ENCODE results near the gene ACSS1. TPM values are rescaled to one million over a fixed set of nuclear protein-coding genes. Genes with fewer than 3 reads are reported as not detected.

The ACSS1 gene
- total RNA-seq, 1 donor from 2014 or later = 3.7 TPM

DNA sequence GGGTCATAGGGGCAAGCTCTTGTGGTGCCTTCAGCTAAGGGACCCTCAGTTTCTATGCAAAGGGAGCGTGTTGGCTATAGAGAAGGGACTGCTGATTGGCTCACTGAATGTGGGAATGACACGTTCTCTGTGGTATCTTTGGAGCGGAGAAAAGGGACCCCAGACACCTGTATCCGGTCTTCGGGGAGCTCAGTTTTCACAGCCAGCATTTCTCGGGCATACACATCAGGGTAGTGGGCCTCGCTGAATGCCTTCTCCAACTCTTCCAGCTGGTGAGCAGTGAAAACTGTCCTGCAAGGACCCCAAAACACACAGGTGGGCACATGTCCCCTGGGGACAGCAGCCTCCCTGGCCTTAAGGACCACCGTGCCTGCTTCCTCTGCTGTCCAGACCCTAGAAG is 20.7 kb upstream of the ACSS1 start:
- no peak for DNase-seq

DNA sequence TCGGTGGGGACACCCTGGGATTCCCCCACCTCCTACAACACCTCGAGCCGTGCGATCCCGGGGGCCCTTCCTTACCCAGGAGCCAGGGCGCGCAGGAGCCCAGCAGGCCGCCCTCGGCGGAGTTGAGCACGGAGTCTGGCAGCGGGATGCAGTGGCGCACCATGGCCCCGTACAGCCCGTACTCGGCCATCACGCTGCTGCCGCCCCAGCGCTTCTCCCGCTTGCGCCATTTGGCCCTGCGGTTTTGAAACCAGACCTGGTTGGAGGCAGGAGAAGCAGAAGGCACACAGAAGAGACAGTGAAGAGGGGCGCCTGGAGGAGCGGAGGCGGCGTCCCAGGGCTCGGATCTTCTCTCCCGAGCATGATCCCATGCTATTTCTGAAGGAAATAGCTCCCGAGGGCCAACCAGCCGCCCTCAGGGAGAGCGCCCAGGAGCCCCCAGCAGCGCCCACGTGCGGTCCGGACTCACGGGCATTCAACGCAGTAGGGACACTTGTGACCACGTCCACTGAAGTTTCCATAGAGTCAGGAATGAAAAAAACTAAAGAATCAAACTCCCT is 19.8 kb upstream of the ACSS1 start:
- DNase-seq = no peak

DNA sequence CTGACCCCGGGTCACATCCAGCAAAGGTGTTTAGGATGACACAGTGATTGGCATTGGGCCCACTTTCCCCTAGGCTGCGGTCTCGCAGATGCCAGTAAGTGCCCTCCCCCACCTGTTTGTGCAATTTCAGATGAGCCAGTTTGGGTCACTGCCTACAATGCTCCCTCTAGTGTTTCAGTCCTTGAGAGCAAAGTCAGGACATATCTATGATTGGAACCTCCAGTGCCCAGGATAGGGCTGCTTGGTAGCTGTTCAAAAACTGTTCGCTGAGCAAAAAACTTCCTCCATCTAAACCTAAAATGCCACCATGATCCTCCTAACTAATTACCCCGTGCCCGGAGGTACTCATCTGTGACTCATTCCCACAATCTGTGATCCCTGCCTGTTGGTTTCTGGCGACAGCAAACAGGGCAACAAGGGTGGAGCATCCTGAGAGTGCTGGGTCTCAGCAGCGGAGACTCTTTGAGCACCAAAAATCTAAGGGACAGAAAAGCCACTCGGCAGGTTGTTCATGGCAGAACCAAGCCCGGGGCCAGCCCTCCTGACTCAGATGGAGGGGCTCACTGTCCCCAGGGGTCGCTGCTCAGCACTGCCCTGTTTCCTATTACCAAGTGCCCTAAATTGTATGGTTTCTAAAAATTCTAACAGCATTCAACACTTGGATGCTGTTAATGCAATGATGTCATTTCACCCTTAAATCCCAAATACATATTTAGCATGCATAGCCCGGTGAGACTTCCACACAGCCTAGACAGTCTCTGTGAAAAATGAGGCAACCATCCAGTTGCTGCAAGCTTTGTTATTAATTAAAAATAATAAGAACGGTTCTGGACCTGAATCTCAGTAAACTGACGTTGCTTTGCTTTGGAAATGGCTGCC is 19.0 kb upstream of the ACSS1 start:
- DNase-seq = no peak

DNA sequence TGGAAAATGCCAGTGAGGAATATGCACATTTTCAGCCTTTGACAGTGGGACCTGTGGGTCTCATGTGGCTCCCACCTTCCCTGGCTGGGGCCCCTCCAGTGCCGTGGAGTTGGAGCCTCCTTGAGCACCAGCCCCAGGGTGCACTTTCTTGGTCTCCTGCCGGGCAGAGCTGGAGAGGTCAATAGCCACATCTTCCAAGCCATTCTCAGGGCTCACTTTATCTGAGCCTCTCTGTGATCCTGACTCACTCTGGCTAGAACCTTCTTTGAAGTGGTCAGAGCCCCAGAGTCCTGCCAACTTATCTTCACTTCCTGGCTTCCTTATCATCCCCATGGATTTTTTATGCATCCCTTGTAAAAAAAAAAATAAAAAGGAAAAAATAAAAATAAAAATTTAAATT is 18.3 kb upstream of the ACSS1 start:
- DNase-seq = no peak

DNA sequence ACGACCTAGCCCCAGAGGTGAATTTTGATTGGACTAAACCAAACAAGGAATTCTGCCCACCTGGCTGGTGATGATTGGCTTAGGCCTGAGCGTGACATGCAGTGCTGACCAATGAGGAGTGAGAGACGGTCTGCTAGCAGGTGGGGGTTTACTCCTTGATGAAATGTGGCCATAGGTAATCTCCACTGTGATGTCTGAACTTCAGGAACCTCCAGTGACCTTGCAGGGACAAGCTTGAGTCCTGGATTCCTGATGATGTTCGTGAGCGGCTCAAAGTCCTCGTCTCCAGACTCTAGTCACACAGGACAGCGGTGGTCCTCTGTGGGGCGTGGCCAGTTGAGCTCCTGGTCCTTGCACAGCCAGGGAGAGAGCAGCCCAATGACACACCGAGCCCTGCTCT is 15.6 kb upstream of the ACSS1 start:
- DNase-seq = no peak

DNA sequence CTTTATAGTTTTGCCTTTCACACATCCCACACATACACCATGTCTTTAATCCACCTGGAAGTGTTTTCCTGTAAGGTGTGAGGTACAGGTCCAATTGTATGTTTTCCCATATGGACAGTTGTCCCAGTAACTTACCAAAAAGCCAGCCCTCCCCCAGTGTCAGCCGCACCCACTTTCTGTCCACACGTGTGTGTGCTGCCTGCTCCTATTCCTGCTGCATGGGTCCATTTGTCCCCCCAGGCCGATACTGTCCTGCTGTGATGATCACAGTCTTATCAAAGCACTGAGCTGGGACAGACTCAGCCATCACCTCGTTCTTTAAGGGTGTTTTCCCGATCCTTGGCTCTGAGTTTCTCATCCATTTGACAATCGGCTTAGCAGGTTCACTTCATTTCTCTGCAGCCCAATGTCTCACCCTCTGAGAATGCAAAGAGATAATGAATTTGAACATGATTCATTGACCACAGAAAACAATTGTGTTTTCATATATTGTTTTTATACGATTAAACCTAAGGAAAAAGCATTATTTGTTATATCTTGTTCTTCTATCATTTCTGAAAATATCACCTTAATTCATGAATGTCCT is 14.4 kb upstream of the ACSS1 start:
- no peak for DNase-seq

DNA sequence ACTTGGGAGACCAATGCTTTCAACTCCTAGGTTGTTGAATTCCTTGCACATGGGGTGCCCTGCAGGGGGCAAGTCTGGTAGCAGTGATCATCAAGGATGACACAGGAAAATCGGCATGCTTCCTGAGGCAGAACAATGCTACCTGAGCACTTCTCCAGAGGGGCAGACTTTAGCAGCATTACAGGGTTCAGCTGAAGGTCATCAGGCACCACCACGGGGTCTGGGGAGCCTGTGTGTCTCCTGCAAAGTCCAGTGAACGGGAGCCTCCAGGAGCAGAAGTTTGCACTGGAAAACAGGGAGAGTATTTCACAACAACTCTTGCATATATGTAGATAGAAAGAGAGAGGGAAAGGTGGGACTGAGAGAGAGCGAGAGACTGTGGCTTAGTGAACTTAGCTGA is 13.8 kb upstream of the ACSS1 start:
- DNase-seq = no peak

DNA sequence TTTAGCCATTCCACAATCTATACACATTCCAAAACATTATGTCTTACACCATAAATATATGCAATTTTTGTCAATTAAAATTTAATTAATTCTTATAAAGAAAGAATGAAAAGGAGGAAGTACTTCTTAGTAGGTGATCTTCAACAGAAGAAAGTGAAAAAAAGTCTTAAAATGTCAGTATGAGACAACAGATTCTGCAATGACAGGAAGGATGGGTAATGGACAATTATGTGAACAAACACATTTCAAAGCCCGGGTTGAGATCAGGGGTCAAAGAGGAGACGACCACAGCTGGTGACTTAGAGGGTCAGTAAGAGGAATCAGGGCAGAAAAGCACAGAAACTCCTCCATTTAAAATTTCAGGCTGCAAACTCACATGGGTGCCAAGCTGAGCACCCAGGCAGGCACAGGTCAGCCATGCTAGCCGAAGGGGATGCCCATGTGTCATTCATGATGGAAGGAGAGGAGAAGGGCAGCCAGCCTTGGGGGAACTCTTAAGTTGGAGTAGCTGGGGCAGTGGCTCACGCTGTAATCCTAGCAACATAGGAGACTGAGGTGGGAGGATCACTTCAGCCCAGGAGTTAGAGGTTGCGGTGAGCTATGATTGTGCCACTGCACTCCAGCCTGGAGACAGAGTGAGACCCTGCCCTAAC is 13.0 kb upstream of the ACSS1 start:
- no peak for DNase-seq

DNA sequence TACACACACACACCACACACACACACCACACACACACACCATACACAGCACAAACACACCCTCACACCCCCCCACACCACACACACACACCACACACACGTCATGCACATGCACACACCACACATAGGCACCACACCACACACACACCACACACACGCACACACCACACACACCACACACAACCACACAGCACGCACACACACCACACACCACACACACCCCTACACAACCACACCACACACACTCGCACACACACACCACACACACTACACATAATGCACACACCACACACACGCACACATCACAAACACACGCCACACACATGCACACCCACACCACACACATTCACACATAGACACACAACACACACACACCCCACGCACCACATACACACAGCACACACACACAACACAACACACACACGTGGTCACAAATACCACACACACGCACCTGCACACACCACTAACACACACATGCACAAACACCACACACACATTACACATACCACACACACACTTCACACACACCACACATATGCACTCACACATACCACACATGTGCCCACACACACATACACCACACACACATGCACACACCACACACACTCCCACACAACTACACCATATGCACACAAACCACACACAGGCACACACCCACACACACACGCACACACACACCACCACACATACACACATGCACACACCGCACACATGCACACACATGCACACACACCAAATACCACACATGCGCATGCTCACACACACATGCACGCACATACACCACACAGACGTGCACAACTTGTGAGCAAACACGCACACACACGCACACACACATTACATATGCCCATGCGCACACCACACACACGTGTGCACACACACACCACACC is 9.4 kb upstream of the ACSS1 start:
- DNase-seq = no peak

DNA sequence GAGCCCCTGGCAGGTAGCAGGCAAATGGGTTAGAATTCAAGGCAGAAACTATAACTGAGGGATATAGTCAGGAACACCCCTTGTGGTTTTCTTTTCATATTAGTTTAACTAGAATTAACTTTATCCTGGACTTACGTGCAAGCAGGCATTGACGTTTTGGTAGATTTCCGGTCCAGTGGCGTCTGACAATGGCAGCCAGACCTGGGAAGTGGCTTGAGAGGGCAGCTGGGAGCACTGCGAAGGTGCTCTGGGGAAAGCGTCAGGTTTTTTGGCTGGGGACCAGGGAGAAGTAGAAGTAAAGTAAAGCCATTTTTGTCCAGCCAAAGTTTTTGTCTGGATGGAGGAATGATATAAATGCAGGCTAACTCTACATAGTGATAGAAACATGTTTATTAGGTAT is 8.4 kb upstream of the ACSS1 start:
- no peak for DNase-seq

DNA sequence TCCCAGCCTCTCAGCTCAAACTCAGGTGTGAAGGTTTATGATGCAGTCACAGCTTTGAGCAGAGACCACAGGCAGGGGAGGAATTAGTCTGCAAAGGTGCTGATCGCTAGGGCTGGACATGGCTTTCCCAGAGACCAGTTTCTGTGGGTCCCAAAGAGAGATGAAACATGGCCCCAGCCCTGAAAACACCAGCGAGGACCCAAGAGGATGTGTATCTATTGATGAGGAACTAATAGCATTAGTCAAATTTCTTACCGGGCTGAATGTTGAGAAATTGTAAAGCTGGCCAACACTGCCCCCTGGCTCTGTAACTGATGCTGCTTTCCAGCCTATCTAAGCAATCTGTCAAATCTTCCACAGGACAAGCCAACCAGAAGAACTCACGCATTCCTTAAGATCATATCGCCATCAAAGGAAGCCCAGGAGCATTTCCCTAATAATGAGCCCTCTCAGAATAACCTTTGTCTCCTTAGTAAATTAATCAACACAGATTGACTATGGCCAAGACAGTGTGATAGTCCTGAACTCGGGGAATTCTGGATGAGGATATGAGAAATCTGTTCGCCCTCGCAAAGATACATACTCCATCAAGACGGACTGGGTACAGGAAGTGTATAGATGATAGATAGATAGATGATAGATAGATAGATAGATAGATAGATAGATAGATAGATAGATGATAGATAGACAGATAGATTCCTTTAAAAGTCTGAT is 7.8 kb upstream of the ACSS1 start:
- no peak for DNase-seq

DNA sequence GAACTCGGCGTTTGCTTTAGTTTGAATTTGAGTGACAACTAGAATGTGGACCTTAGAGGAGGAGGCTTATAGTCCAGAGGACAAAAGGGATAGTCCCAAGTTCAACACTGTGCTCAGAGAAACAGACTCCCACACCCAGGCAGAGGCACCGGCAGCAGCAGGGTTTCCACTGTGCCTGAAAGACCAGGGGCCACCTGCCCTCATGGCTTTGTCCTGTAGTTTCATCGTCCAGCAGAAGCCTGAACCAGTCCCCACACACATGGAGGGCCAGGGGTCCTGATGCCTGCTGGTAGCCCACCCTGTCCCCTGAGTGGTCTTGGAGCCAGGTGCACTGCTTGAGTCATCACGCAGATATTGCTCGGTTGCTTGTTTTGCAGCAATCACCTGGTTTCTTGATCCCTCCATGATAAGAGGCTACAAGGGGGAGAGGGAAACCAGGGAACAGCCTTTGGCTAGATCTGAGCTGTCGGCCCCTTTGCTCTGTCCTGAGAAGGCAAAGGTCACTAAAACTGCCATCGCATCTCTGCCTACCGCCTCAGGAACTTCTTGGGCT is 7.2 kb upstream of the ACSS1 start:
- DNase-seq = no peak

DNA sequence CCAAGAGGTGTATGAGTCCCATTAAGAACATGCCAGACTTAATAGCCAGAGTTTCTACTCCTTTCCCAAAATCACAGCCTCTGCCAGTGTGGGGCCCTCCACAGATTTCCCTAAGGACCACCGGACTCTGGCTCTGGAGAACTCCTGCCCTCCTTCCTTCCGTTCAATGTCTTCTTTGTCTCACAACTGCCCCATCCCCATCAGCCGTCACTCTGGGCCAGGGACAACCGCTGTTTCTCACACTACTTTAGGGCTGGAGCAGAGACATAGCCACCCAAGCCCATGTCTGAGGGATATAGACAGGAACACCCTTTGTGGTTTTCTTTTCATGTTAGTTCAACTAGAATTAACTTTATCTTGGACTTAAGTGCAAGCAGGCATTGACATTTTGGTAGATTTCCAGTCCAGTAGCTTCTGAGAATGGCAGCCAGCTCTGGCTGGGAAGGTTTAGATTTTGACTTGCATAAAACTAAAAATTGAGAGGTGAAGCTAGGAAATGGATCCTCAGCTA is 6.7 kb upstream of the ACSS1 start:
- DNase-seq = no peak

DNA sequence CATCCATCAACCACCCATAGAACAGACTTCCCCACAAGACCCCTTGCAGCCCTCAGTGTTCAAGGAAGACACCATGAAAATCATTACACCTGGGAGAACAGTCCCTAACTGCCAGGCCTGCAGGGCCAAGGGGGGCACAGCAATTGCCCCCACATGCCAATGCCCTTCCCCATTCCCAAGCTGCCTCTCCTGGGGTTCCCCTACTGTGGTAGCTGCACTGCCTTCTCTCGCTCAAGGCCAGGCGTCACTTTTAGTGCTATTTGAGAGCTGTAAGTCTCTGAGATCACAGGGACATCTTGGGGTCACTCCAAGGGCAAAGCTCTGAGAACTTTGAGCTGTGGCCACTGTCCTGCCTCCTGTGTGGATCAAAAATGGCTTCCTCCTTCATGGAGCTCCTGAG is 6.0 kb upstream of the ACSS1 start:
- no peak for DNase-seq

DNA sequence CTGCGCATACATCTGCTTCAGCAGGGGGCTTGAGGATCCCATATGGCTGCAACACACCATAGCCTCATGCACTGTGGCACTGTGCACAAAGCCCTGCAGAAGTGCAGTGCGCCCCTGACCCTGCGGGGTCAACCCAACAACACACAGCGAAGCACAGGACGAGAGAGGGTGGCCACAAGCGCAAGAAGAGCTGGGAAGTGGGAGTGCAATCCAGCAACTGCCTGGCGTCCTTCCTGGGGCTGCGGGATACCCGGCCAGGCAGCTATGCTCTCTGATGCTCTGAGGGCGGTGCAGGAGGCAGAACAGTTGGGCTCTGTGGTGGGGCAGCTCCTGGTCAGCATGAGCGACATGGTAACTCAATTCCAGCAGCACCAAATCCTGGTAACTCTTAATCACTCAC is 5.6 kb upstream of the ACSS1 start:
- no peak for DNase-seq

DNA sequence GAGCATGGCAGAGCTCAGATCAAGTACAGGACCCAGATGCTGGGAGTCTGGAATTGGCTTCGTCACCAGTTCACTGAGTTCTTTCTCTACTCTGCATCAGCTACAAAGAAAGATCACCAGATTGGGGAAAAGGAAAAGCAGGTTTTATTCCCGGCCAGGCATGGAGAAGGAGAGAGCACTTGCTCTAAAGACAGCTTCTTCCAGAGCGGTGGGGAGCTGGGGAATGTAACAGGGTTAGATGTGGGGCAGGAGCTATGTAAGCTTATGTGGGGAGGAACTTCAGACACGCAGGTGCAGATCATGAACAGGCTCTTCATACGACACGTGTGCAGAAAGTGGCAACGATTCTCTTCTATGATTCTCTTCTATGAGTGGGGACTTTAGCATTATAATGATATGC is 4.9 kb upstream of the ACSS1 start:
- DNase-seq = no peak

DNA sequence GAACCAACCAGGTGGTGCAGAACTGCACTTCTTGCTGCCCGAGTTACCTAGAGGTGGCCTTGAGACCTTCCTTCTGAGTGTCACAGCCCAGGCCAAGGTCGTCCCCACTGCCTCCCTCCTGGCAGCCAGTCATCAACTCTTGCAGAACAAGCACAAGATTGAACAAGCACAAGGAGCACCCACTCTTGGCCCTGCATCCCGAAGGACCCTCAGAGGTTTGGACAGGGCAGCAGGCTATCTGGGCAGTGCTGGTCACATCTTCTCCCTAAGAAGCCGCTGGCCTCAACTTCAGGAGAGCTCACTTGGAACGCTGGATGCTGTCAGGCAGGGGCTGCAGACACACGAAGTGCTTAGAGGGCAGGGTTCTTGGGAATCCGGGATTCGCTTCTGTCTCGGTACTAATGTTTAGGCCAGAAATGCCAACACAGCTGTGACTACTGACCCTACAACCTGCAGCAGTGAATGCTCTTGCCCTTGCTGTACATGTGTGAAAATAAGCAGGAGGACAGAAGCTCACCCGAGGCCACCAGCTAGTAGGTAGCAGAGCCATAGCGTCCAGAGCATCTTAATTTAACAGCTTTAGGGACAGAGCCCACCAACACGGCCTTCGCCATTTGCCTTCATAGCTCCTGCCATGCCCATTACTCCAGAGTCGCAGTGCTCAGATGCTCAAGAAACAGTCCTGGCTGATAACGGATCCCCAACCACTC is 4.0 kb upstream of the ACSS1 start:
- no peak for DNase-seq

DNA sequence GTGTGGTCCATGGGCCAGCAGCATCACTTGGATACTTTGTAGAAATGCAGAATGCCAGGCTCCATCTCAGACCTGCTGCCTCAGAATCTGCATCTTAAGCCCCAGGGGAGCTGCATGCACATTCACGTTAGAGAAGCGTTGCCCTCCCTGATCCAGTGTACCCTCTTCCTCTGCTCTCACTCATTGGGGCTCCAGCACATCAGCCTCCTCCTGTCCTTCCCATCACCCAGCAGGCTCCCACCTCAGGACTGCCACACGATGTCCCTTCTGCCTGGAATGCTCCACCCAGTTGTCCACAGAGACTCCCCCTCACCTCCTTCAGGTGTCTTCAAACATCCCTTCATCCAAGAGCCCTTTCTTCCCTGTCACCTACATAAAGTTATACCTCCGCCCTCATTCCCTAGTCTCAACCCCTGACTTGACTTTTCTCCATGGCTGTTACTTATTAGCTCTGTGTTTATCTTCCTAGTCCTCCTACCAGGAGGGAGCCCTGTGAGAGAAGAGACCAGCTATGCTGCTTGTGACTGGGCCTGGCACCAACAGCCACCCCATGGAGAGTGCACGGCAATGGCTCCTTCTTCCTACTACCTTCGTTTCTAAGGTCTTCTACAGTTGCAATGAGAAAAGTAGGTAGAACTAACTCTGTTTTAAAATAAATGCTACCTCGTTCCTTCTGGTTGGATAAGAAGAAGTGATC is 3.3 kb upstream of the ACSS1 start:
- DNase-seq = no peak

DNA sequence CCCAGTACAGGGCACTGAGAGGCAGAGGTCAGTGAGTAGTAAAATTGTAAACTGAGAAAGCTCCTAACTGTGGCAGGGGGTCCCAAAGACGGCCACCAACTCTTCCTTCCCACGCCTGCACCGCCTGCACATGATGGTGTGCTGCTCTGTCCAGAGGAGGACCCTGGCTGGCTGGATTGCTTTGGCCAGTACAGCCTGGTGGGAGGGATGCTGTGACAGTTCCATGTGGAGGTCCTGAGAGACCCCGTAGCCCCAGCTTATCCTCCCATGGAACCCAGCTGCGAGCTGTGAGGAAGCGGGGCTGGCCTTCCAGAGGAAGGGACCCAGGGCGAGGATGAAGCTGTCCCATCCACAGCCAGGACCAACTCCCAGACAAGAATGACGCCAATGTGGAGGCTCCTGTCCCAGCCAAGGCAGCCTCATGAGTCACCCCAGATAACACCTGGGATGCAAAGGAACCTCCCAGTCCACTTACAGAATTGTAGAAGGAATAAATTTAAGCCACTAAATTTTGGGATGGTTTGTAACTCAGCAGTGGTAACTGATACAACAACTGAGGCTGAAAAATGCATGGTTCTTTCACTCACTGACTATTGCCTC is 2.0 kb upstream of the ACSS1 start:
- DNase-seq = no peak
